Measurements from ENCODE around the gene MTMR12. TPM values are rescaled to one million over a fixed set of nuclear protein-coding genes. Genes with fewer than 3 reads are reported as not detected.

MTMR12 gene, protein sequence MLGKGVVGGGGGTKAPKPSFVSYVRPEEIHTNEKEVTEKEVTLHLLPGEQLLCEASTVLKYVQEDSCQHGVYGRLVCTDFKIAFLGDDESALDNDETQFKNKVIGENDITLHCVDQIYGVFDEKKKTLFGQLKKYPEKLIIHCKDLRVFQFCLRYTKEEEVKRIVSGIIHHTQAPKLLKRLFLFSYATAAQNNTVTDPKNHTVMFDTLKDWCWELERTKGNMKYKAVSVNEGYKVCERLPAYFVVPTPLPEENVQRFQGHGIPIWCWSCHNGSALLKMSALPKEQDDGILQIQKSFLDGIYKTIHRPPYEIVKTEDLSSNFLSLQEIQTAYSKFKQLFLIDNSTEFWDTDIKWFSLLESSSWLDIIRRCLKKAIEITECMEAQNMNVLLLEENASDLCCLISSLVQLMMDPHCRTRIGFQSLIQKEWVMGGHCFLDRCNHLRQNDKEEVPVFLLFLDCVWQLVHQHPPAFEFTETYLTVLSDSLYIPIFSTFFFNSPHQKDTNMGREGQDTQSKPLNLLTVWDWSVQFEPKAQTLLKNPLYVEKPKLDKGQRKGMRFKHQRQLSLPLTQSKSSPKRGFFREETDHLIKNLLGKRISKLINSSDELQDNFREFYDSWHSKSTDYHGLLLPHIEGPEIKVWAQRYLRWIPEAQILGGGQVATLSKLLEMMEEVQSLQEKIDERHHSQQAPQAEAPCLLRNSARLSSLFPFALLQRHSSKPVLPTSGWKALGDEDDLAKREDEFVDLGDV
- total RNA-seq = 14.7 and 24.2 TPM in 2 replicates

GRCh38 chr5:32312595-32313332 is at the start of gene MTMR12:
Gene MTMR12, minus strand, starts transcription at chr5:32312939. Its CDS starts 101 bp downstream, at chr5:32312838.

Small RNA genes lying within 50 kb of the gene (small RNA-seq; reads per million reads assigned to genes)
- gene RNU6-1079P (0.08 reads per million), gene RNU6-378P (0.98 reads per million, percentile 57 among the genes with 10 or more reads in this experiment)

Other genes starting within 250 kb of the MTMR12 start
- gene GOLPH3, start 138.6 kb downstream of the MTMR12 start, total RNA-seq = 59.2 and 64.3 TPM in 2 replicates
- 60.6 and 84.1 TPM in 2 replicates for gene ZFR, start 131.8 kb upstream of the MTMR12 start, total RNA-seq

Measured in subcutaneous preadipocyte (primary cell).